Endothelial cell of hepatic sinusoid (primary cell): Measurements from ENCODE around the gene P3H3.

ENCODE experiments used
- in situ Hi-C: cut with HindIII; loops from 2 replicates; pipeline ENCODE4 v1.10.0; 2017; ENCODE audit warnings: low sequenced_read_pairs

P3H3 gene

GRCh38 chr12:6842075-6842474 is 13.9 kb downstream of the P3H3 start:
- in situ Hi-C loops: no loop called here

- in situ Hi-C loops: no loop called here
Observed at GRCh38 chr12:6843118-6843902, 15.1 kb downstream of the P3H3 start.

- in situ Hi-C loops: no loop called here
Observed at GRCh38 chr12:6845395-6845794, 17.2 kb downstream of the P3H3 start.

GRCh38 chr12:6846316-6846869 is 18.2 kb downstream of the P3H3 start:
- in situ Hi-C loops: no loop called here

GRCh38 chr12:6847676-6848075 is 19.5 kb downstream of the P3H3 start:
- in situ Hi-C loops: no loop called here

- in situ Hi-C loops: no loop called here
Observed at GRCh38 chr12:6849427-6849826, 21.2 kb downstream of the P3H3 start.

- in situ Hi-C loops: no loop called here
Observed at GRCh38 chr12:6849976-6850560, 21.9 kb downstream of the P3H3 start.

GRCh38 chr12:6850796-6851152 is 22.6 kb downstream of the P3H3 start:
- in situ Hi-C loops: no loop called here

GRCh38 chr12:6851153-6851920 is 23.1 kb downstream of the P3H3 start, which contains the start of gene CDCA3:
CDCA3 (minus strand) TSS chr12:6851286; CDS start chr12:6850952, 334 bp downstream.
- in situ Hi-C loops: no loop called here

GRCh38 chr12:6851921-6852650 is 23.9 kb downstream of the P3H3 start, which contains the start of gene USP5:
USP5 (plus strand) TSS chr12:6852150; CDS start chr12:6852180, 30 bp downstream.
- in situ Hi-C loops: no loop called here

GRCh38 chr12:6852651-6853354 is 24.6 kb downstream of the P3H3 start:
- in situ Hi-C loops: no loop called here

GRCh38 chr12:6853626-6854025 is 25.4 kb downstream of the P3H3 start:
- in situ Hi-C loops: no loop called here

GRCh38 chr12:6854036-6854435 is 25.8 kb downstream of the P3H3 start:
- in situ Hi-C loops: no loop called here

- in situ Hi-C loops: no loop called here
Observed at GRCh38 chr12:6855322-6855721, 27.1 kb downstream of the P3H3 start.

- in situ Hi-C loops: no loop called here
Observed at GRCh38 chr12:6858799-6859198, 30.6 kb downstream of the P3H3 start.

GRCh38 chr12:6860116-6860515 is 31.9 kb downstream of the P3H3 start:
- in situ Hi-C loops: no loop called here

- in situ Hi-C loops: no loop called here
Observed at GRCh38 chr12:6860942-6861341, 32.7 kb downstream of the P3H3 start.

GRCh38 chr12:6861391-6861790 is 33.2 kb downstream of the P3H3 start:
- in situ Hi-C loops: no loop called here

GRCh38 chr12:6863033-6863432 is 34.8 kb downstream of the P3H3 start:
- in situ Hi-C loops: no loop called here
